ENCODE data around the gene PIK3C2A. TPM values are rescaled to one million over a fixed set of nuclear protein-coding genes. Genes with fewer than 3 reads are reported as not detected.

PIK3C2A gene
- total and polyA plus RNA-seq, 2 donors (not counting 1 experiment from before 2014, with no cell fraction given) = 7.0 to 48.8 TPM

GRCh38 chr11:17173332-17173731 is 34.5 kb downstream of the PIK3C2A start:
- WGBS (ENCODE audit: insufficient coverage) = 93% methylated on average over 2 of the region's 2 CpGs
- H2AFZ ChIP-seq (ENCODE audit: insufficient read depth, low read depth, low read length, poor library complexity, severe bottlenecking) = no peak overlapping the region
- TF ChIP-seq EZH2 (IDR thresholded peaks at IDR 0.05; ENCODE audit: borderline replicate concordance, insufficient read depth, low read depth, low read length, poor library complexity, severe bottlenecking) (no peak), CTCF (IDR thresholded peaks at IDR 0.05) (no peak)
- Mint-ChIP-seq H3K27ac (no peak overlapping the region), H3K9me3 (ENCODE audit: insufficient read depth) (no peaks in the 10 kb centered on the region), H3K4me1 (peaks cover 7% of the 10 kb centered on the region), H3K4me3 (no peak overlapping the region), H3K27me3 (no peaks in the 10 kb centered on the region)
- H3K27me3 ChIP-seq (replicated peaks in 1 of 4; ENCODE audit: control extremely low read depth in 1 of 4, control insufficient read depth in 3 of 4, insufficient read depth in 4 of 4, low read length in 3 of 4) = no peaks in the 10 kb centered on the region
- DNase-seq = no peak
- intact Hi-C loops (cut with micrococcal nuclease) = no loop called here
- CTCF ChIA-PET = no interaction called here
- peaks cover 17% of the 10 kb centered on the region for H4K20me1 ChIP-seq (ENCODE audit: control insufficient read depth, insufficient read depth, low read length, poor library complexity, severe bottlenecking)
- no peak overlapping the region for H3K4me2 ChIP-seq (replicated peaks; ENCODE audit: low read depth, low read length, poor library complexity, severe bottlenecking)
- peaks cover 33% of the 10 kb centered on the region for H3K79me2 ChIP-seq (ENCODE audit: control insufficient read depth, insufficient read depth, low read length)
- H3K9ac ChIP-seq (ENCODE audit: low read length) = no peak overlapping the region
- H3K4me3 ChIP-seq (ENCODE audit: control extremely low read depth in 1 of 5, extremely low read depth in 1 of 5, insufficient read depth in 1 of 5, low read depth in 2 of 5, low read length in 4 of 5) = no peak overlapping the region
- H3K4me1 ChIP-seq (ENCODE audit: control insufficient read depth in 2 of 2, insufficient read depth in 2 of 2, low read length in 2 of 2) = no peaks in the 10 kb centered on the region
- no peak overlapping the region for H3K27ac ChIP-seq (ENCODE audit: low read length in 2 of 2)
- POLR2A ChIA-PET = interaction anchor here (0.6 kb wide), 1 partner anchor 225 kb away, joined by 3 read pairs; no protein-coding TSS in a partner anchor
- ATAC-seq (ENCODE audit: low read depth) = no peak
- H3K9me3 ChIP-seq (ENCODE audit: control extremely low read depth in 1 of 3, control insufficient read depth in 2 of 3, insufficient read depth in 1 of 3, low read length in 2 of 3) = no peaks in the 10 kb centered on the region
- peaks cover 0 to 11% of the 10 kb centered on the region in 2 experiments for H3K36me3 ChIP-seq (replicated peaks in 1 of 2; ENCODE audit: control extremely low read depth in 1 of 2, control insufficient read depth in 1 of 2, extremely low read depth in 1 of 2, insufficient read depth in 2 of 2, low read length in 1 of 2)

- no peak overlapping the region for H3K27ac ChIP-seq (ENCODE audit: low read length in 2 of 2)
- H3K9me3 ChIP-seq (ENCODE audit: control extremely low read depth in 1 of 3, control insufficient read depth in 2 of 3, insufficient read depth in 1 of 3, low read length in 2 of 3) = no peaks in the 10 kb centered on the region
- peaks cover 0 to 14% of the 10 kb centered on the region in 2 experiments for H3K36me3 ChIP-seq (replicated peaks in 1 of 2; ENCODE audit: control extremely low read depth in 1 of 2, control insufficient read depth in 1 of 2, extremely low read depth in 1 of 2, insufficient read depth in 2 of 2, low read length in 1 of 2)
- H3K4me2 ChIP-seq (replicated peaks; ENCODE audit: low read depth, low read length, poor library complexity, severe bottlenecking) = no peak overlapping the region
- H3K27me3 Mint-ChIP-seq = no peaks in the 10 kb centered on the region
- no CpG with 5 or more reads among the region's 1 CpG for WGBS (ENCODE audit: insufficient coverage)
- no peak overlapping the region for H2AFZ ChIP-seq (ENCODE audit: insufficient read depth, low read depth, low read length, poor library complexity, severe bottlenecking)
- no peaks in the 10 kb centered on the region for H3K4me1 ChIP-seq (ENCODE audit: control insufficient read depth in 2 of 2, insufficient read depth in 2 of 2, low read length in 2 of 2)
- DNase-seq (no peak), ATAC-seq (ENCODE audit: low read depth) (no peak)
- peak overlapping the region; percentile 4 for H3K27ac Mint-ChIP-seq
- peaks cover 30% of the 10 kb centered on the region for H3K79me2 ChIP-seq (ENCODE audit: control insufficient read depth, insufficient read depth, low read length)
- no peak overlapping the region for H3K9ac ChIP-seq (ENCODE audit: low read length)
- H3K27me3 ChIP-seq (replicated peaks in 1 of 4; ENCODE audit: control extremely low read depth in 1 of 4, control insufficient read depth in 3 of 4, insufficient read depth in 4 of 4, low read length in 3 of 4) = no peaks in the 10 kb centered on the region
- TF ChIP-seq EZH2 (IDR thresholded peaks at IDR 0.05; ENCODE audit: borderline replicate concordance, insufficient read depth, low read depth, low read length, poor library complexity, severe bottlenecking) (no peak), CTCF (IDR thresholded peaks at IDR 0.05) (no peak)
- H3K9me3 Mint-ChIP-seq (ENCODE audit: insufficient read depth) = no peaks in the 10 kb centered on the region
- no peak overlapping the region for H3K4me3 ChIP-seq (ENCODE audit: control extremely low read depth in 1 of 5, extremely low read depth in 1 of 5, insufficient read depth in 1 of 5, low read depth in 2 of 5, low read length in 4 of 5)
- intact Hi-C loops (cut with micrococcal nuclease) = no loop called here
- ChIA-PET CTCF (no interaction called here), POLR2A (no interaction called here)
- H3K4me3 Mint-ChIP-seq = no peak overlapping the region
- H3K4me1 Mint-ChIP-seq = peaks cover 5% of the 10 kb centered on the region
- H4K20me1 ChIP-seq (ENCODE audit: control insufficient read depth, insufficient read depth, low read length, poor library complexity, severe bottlenecking) = peaks cover 17% of the 10 kb centered on the region
Observed at GRCh38 chr11:17171916-17172315, 35.9 kb downstream of the PIK3C2A start.
